HG02938 (cell line): Measurements from ENCODE around the gene DSE.

ENCODE experiments used
- ATAC-seq: cut with Tn5 transposase; IDR thresholded peaks from one replicate; pipeline ENCODE4 v1.9.1; 2021; ENCODE audit warnings: mild to moderate bottlenecking, moderate library complexity; ENCODE audit not compliant: unreplicated experiment

Gene DSE

GRCh38 chr6:116444092-116444491 is 73.3 kb downstream of the DSE start:
- ATAC-seq: peak; percentile 69

GRCh38 chr6:116444575-116444974 is 73.8 kb downstream of the DSE start:
- ATAC-seq: no peak

GRCh38 chr6:116445102-116445501 is 74.4 kb downstream of the DSE start:
- no peak for ATAC-seq

GRCh38 chr6:116446399-116446798 is 75.7 kb downstream of the DSE start:
- ATAC-seq: no peak

- no peak for ATAC-seq
Observed at GRCh38 chr6:116447052-116447451, 76.3 kb downstream of the DSE start.

GRCh38 chr6:116447496-116448011 is 76.8 kb downstream of the DSE start:
- no peak for ATAC-seq

GRCh38 chr6:116449565-116449964 is 78.8 kb downstream of the DSE start:
- ATAC-seq: no peak

- no peak for ATAC-seq
Observed at GRCh38 chr6:116450185-116450710, 79.5 kb downstream of the DSE start.

GRCh38 chr6:116450769-116451740 is 80.3 kb downstream of the DSE start:
- peak; percentile 93 for ATAC-seq

GRCh38 chr6:116451916-116452315 is 81.2 kb downstream of the DSE start:
- ATAC-seq: no peak

- ATAC-seq: no peak
Observed at GRCh38 chr6:116452531-116452930, 81.8 kb downstream of the DSE start.

- no peak for ATAC-seq
Observed at GRCh38 chr6:116456106-116456505, 85.4 kb downstream of the DSE start.

GRCh38 chr6:116456927-116457326 is 86.2 kb downstream of the DSE start:
- no peak for ATAC-seq

GRCh38 chr6:116458264-116458663 is 87.5 kb downstream of the DSE start:
- no peak for ATAC-seq

- ATAC-seq: no peak
Observed at GRCh38 chr6:116459927-116460326, 89.2 kb downstream of the DSE start.

GRCh38 chr6:116461331-116461931 is 90.7 kb downstream of the DSE start, which contains the start of gene CALHM6:
CALHM6 (plus strand) TSS chr6:116461375; CDS start chr6:116461930, 555 bp downstream.
- peak; percentile 5 for ATAC-seq

- ATAC-seq: peak; percentile 63
Observed at GRCh38 chr6:116461932-116462885, 91.5 kb downstream of the DSE start.

GRCh38 chr6:116463301-116463700 is 92.6 kb downstream of the DSE start:
- ATAC-seq: no peak

GRCh38 chr6:116465246-116465645 is 94.5 kb downstream of the DSE start:
- no peak for ATAC-seq

GRCh38 chr6:116467096-116467495 is 96.3 kb downstream of the DSE start:
- no peak for ATAC-seq
